ENCODE data around the gene TRABD.

- TF ChIP-seq POLR2A (IDR thresholded peaks at IDR 0.05; ENCODE audit: low read length) (no peak), GATA1 (IDR thresholded peaks at IDR 0.05; ENCODE audit: low read depth, low read length) (no peak)
Observed at GRCh38 chr22:50175921-50176849, 9.5 kb upstream of the TRABD start.

All from erythroblast (primary cell).